ENCODE results near the gene MDFI.

DNA sequence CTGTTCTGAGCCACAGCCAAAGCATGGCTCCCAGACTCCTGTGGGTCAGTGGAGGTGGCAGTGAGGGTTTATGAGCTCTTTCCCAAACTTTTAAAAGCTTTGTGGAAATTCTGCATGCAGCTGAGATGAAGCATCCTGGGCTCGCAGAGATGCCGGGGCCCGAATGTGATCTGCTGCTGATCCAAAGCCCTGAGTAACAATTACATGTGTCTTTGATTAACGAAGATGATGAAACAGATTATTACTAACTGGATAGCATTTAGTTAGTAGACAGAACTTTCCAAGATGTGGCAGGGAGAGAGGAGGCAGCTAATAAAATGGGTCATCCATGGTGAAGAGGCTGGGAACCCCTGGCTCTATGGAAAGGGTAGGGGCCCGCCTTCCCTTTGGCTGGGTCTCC lies 43.9 kb upstream of the MDFI start:
- no peak for TF ChIP-seq ETV6 (IDR thresholded peaks at IDR 0.05; ENCODE audit: borderline replicate concordance in 1 of 2, low read depth in 2 of 2, low read length in 1 of 2)
- no peak for TF ChIP-seq ETV6 (CRISPR knock-in tag; IDR thresholded peaks at IDR 0.05; ENCODE audit: borderline replicate concordance)
- TF ChIP-seq RFX1 (IDR thresholded peaks at IDR 0.05) = no peak
- no peak for TF ChIP-seq SMC3 (conservative IDR thresholded peaks at IDR 0.05; ENCODE audit: insufficient read depth, low read depth, low read length)
